Stimulated activated CD8-positive, alpha-beta memory T cell treated with anti-CD3 and anti-CD28 coated beads, Interleukin-7, amount 100 ng/mL, for 4 hours (primary cell): Measurements from ENCODE around the gene ZNF677.
"Not testable (repeated sequence)": the region's sequence is repeated elsewhere in the genome, so short reads cannot be mapped to it uniquely, and the experiment has no call there.

Experiments
- DNase-seq, 2 donors: peaks; one replicate each; pipeline ENCODE4 v3.0.0-alpha.2; 2020; ENCODE audit warnings: low read depth in 2 of 2

The ZNF677 gene

DNA sequence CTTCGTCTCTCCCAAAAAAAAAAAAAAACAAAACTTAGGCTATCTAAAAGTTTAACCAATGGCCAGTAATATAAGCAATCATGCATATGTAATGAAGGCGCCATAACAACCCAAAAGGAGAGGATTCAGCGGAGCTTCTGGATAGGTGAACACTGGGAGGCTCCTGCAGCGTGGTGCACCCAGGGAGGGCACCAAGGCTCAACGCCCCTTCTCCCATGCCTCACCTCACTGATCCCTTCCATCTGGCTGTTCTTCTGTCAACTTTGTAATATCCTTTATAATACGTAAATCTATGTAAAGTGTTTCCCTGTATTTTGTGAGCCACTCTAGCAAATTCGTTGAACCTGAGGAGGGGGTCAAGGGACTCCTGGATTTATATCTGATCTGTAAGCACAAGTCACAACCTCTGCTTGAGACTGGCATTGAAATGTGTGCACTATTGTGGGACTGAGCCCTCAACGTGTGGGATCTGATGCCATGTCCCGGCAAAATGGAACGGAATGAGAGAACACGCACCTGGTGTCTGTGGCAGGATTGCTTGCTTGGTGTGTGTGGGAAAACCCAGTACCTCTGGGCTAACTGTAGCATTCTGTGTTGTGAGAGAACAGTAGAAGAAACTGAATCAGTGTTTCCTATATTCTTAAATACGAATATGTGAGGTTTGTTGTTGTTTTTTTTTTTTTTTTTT, 61.0 kb downstream of the ZNF677 start:
- DNase-seq = no peak

DNA sequence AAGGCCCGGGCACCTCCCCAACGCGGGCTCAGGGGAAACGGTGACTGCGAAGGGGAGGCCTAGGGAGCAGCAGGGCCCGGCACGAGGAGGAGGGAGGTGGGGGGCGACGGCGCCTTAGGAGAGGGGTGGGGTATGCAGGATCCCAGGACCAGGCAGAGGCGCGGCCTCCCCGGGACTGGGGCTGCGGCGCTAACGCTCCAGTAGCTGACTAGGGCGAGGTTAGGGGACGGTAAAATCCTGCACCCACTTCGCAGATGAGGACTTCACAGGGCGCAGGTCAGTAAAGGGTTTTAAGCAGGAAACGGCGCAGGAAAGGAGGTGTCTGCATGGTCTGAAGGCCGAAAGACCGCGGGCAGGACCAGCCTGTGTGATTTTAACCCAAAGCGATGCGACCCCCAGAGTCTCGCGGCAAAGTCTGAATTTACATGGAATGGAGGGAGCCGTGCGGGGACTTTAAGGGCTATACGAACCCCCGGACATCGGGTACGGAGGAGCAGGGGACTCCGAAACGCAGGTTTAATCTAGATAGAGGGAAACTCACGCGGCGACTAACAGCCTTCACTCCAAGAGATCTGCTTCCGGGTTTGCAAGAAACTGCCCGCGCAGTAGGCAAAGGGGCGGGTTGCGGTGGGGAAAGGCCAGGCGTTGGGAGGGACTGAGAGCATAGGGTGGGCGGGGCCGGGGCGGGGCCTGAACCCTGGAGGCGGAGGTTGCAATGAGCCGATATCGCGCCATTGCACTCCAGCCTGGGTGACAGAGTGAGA, 61.7 kb downstream of the ZNF677 start, which contains the start of gene ZNF665:
Gene ZNF665, minus strand, starts transcription at position 588 of the 764 bp plus-strand sequence. CDS start 10,460 bp downstream, outside the sequence.
- peak; percentile 72 to 82 for DNase-seq

DNA sequence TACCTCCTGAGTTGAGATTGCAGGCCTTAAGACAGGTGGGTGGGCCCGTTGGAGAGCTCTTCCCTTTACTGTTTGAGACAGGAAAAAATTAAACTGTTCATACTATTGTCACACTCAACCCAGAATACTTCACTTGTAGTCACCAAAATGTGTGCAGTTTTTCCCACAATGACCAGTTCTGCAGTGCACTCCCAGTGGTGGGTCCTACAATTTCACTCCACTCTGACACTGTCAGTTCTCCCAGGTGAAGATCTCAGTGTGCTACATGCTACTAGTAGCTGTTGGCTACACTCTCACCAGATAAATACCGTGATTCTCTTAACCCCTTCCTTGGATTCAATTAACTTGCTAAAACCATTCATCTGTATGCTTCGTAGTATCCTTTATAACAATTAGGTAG, 64.4 kb downstream of the ZNF677 start:
- DNase-seq = no peak

DNA sequence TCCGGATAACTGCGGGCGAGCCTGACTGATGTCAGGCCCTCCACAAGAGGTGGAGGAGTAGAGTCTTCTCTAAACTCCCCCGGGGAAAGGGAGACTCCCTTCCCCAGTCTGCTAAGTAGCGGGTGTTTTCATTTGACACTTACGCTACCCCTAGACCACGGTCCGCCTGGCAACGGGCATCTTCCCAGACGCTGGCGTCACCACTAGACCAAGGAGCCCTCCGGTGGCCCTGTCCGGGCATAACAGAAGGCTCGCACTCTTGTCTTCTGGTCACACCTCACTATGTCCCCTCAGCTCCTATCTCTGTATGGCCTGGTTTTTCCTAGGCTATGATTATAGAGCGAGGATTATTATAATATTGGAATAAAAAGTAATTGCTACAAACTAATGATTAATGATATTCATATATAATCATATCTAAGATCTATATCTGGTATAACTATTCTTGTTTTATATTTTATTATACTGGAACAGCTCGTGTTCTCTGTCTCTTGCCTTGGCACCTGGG, 64.9 kb downstream of the ZNF677 start:
- not testable (repeated sequence) for DNase-seq
